Activated CD4-positive, alpha-beta memory T cell treated with anti-CD3 and anti-CD28 coated beads for 36 hours (primary cell): ENCODE data around the gene CELF4. TPM values are rescaled to one million over a fixed set of nuclear protein-coding genes. Genes with fewer than 3 reads are reported as not detected.
"Not testable (repeated sequence)": the region's sequence is repeated elsewhere in the genome, so short reads cannot be mapped to it uniquely, and the experiment has no call there.

Experiments
- CTCF ChIA-PET: fragments of 350-600 bp; sonication (Branson Sonifier 250); formaldehyde crosslinking; loops from one replicate; lab custom pipeline; 2021; ENCODE audit warnings: antibody characterized with exemption, inconsistent platforms; lab: Charles Lee
- POLR2A ChIA-PET: fragments of 350-600 bp; sonication (Branson Sonifier 250); formaldehyde crosslinking; loops from one replicate; lab custom pipeline; 2021; ENCODE audit warnings: antibody characterized with exemption; lab: Charles Lee
- DNase-seq: peaks from one replicate; pipeline ENCODE4 v3.0.0-alpha.2; 2020
- H3K27ac Mint-ChIP-seq: one replicate; pipeline ENCODE4 v1.8.0; 2021; ENCODE audit warnings: mixed read lengths
- H3K27me3 Mint-ChIP-seq: one replicate; pipeline ENCODE4 v1.8.0; 2021; ENCODE audit warnings: mixed read lengths
- H3K36me3 Mint-ChIP-seq: one replicate; pipeline ENCODE4 v1.8.0; 2021; ENCODE audit warnings: mixed read lengths
- H3K4me1 Mint-ChIP-seq: one replicate; pipeline ENCODE4 v1.8.0; 2021; ENCODE audit warnings: low read depth, mixed read lengths
- H3K4me3 Mint-ChIP-seq: one replicate; pipeline ENCODE4 v1.8.0; 2021; ENCODE audit warnings: mild to moderate bottlenecking, mixed read lengths
- H3K9me3 Mint-ChIP-seq: one replicate; pipeline ENCODE4 v1.8.0; 2021; ENCODE audit warnings: mixed read lengths
- intact Hi-C: fragments of 100-400 bp; cut with micrococcal nuclease; formaldehyde crosslinking; loops from one replicate; pipeline ENCODE4 v1.15.1; 2023
- total RNA-seq, 2 experiments: library from RNA; stranded (reverse); gene quantifications; one replicate each; pipeline ENCODE4 v1.2.3, GENCODE V29; 2021

The CELF4 gene
- total RNA-seq, 2 experiments from 2014 or later = not detected

- CTCF ChIA-PET = no interaction called here
- Mint-ChIP-seq H3K9me3 (no peaks in the 10 kb centered on the region), H3K36me3 (no peaks in the 10 kb centered on the region), H3K27ac (no peak overlapping the region), H3K27me3 (peaks cover 7% of the 10 kb centered on the region), H3K4me3 (no peak overlapping the region), H3K4me1 (no peaks in the 10 kb centered on the region)
- POLR2A ChIA-PET = no interaction called here
- DNase-seq = no peak
- intact Hi-C loops = no loop called here
Observed at GRCh38 chr18:37375181-37375580, 190.4 kb downstream of the CELF4 start.

DNA sequence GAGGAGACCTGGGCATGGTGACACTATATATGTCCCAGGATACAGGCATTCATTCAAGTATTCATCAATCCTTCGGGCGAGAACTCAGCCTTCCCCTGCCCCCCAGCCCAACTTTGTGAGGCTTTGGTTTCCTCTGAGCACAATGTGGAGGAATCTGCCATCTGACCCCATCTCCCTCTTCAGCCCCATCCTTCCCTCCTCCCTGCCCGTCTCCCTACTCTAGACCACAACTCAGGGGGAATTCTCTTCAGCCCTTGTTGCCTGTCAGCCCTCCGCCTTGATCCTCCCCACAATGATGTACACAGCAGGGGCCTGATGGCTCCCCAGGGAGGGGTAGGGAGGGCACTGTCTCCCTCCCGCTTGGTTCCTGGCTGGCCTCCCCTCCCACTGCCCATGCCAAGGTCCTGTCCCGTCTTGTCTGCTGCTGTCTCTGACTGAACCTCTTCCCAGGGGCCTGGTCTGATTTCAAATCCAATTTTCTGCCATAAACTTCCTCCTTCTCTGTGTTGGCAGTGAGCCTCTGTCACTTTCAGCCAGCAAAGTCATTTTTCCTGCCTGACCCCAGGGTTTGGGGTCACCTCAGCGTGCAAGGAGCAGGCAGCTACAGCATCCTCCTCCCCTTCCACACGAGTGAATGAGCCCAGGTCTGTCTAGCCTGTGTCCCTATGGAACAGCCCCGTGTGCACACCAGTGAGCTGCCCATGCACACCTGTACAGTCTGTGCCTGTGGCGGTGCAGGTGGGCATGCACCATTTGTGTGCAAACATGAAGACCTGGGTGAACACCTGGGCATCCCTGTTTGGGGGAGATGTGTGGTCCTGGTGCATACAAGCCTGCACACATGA lies 197.3 kb downstream of the CELF4 start:
- no peak overlapping the region for H3K4me3 Mint-ChIP-seq
- no peak overlapping the region for H3K27ac Mint-ChIP-seq
- H3K4me1 Mint-ChIP-seq = no peaks in the 10 kb centered on the region
- no peaks in the 10 kb centered on the region for H3K9me3 Mint-ChIP-seq
- ChIA-PET POLR2A (no interaction called here), CTCF (no interaction called here)
- no peak for DNase-seq
- intact Hi-C loops = no loop called here
- no peaks in the 10 kb centered on the region for H3K36me3 Mint-ChIP-seq
- H3K27me3 Mint-ChIP-seq = peaks cover 15% of the 10 kb centered on the region

GRCh38 chr18:37364237-37364636 lies 201.4 kb downstream of the CELF4 start:
- Mint-ChIP-seq H3K9me3 (no peaks in the 10 kb centered on the region), H3K36me3 (no peaks in the 10 kb centered on the region), H3K27me3 (peaks cover 19% of the 10 kb centered on the region), H3K27ac (no peak overlapping the region), H3K4me3 (no peak overlapping the region), H3K4me1 (no peaks in the 10 kb centered on the region)
- no peak for DNase-seq
- CTCF ChIA-PET = no interaction called here
- POLR2A ChIA-PET = no interaction called here
- intact Hi-C loops = no loop called here

DNA sequence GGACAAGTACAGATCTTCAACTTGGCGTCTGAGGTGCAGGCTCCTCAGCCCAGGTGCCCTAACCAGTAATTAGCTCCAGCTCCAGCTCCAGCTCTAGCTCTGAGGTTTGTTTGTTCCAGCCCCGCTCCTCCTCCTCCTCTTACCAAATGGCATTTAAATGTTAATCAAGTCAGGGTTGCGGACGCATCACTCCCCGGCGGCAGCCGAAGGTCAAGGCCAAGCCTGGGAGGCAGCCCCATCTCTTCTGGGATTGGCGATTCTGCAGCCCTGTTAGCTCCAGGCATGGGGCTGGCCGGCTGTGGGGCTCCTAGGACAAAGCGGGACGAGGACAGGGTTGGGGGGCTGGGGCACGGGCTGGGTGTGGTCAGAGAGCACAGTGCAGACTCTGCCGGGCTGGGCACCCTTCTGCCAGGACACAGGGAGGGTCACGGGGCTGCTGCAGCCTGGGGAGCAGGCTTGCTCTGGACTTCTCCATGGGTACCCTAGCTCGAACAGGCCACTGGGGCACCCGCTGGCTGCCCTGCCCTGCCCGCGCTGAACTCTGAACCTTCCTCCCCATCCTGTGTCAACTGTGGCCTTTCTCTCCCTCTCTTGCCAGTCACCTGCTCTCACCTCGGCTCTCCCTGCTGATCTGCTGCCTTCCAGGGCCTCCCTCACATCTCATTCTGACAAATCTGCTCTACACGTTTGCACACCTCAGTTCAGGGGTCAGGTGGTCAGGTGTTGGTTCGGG lies 203.3 kb downstream of the CELF4 start:
- no peaks in the 10 kb centered on the region for H3K9me3 Mint-ChIP-seq

GRCh38 chr18:37361335-37362157 lies 204.1 kb downstream of the CELF4 start:
- H3K4me3 Mint-ChIP-seq = no peak overlapping the region

More for the DNA sequence above, 203.3 kb downstream of the CELF4 start:
- no peaks in the 10 kb centered on the region for H3K4me1 Mint-ChIP-seq
- ChIA-PET CTCF (no interaction called here), POLR2A (no interaction called here)
- no peak for DNase-seq
- no peak overlapping the region for H3K4me3 Mint-ChIP-seq
- H3K27me3 Mint-ChIP-seq = peaks cover 15% of the 10 kb centered on the region
- H3K27ac Mint-ChIP-seq = no peak overlapping the region
- H3K36me3 Mint-ChIP-seq = no peaks in the 10 kb centered on the region
- intact Hi-C loops = no loop called here

GRCh38 chr18:37358061-37358460 lies 207.5 kb downstream of the CELF4 start:
- H3K4me1 Mint-ChIP-seq, H3K27ac Mint-ChIP-seq, intact Hi-C loops: not testable (repeated sequence)

More at GRCh38 chr18:37361335-37362157, 204.1 kb downstream of the CELF4 start:
- H3K4me1 Mint-ChIP-seq = no peaks in the 10 kb centered on the region
- intact Hi-C loops = no loop called here
- H3K27ac Mint-ChIP-seq = no peak overlapping the region
- H3K36me3 Mint-ChIP-seq = no peaks in the 10 kb centered on the region
- no peaks in the 10 kb centered on the region for H3K9me3 Mint-ChIP-seq
- ChIA-PET POLR2A (no interaction called here), CTCF (no interaction called here)
- DNase-seq = no peak
- H3K27me3 Mint-ChIP-seq = peaks cover 15% of the 10 kb centered on the region

GRCh38 chr18:37355772-37356171 lies 209.8 kb downstream of the CELF4 start:
- H3K36me3 Mint-ChIP-seq = no peaks in the 10 kb centered on the region
- no peaks in the 10 kb centered on the region for H3K4me1 Mint-ChIP-seq
- ChIA-PET POLR2A (no interaction called here), CTCF (no interaction called here)
- no peaks in the 10 kb centered on the region for H3K27me3 Mint-ChIP-seq
- H3K4me3 Mint-ChIP-seq = no peak overlapping the region
- no peak overlapping the region for H3K27ac Mint-ChIP-seq
- H3K9me3 Mint-ChIP-seq = no peaks in the 10 kb centered on the region
- DNase-seq = no peak
- intact Hi-C loops = no loop called here

More at GRCh38 chr18:37358061-37358460, 207.5 kb downstream of the CELF4 start:
- H3K4me3 Mint-ChIP-seq, DNase-seq, H3K27me3 Mint-ChIP-seq, POLR2A ChIA-PET, H3K36me3 Mint-ChIP-seq, H3K9me3 Mint-ChIP-seq: not testable (repeated sequence)
- CTCF ChIA-PET = interaction anchor here (0.6 kb wide), 1 partner anchor 79 kb away, joined by 3 read pairs; no protein-coding TSS in a partner anchor

DNA sequence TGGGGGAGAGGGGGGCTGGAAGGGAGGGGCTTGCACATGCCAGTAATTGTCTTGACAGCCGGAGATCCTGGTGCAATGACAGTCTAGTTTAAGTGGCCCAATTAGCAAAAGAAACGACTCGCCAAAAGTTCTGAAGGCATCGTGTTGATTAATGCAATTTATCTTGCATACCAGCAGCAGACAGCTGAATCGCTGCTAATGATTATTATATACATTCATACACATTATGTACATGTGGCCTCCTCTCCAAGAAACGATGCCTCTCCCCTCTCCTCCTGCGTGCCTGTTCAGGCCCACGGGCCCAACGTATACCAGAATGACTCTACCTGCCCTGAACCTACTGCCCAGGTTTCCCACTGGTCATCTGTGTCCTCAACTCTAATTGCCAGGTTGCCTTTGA lies 214.5 kb downstream of the CELF4 start:
- POLR2A ChIA-PET = no interaction called here
- H3K27ac Mint-ChIP-seq = no peak overlapping the region
- H3K36me3 Mint-ChIP-seq = no peaks in the 10 kb centered on the region
- no peaks in the 10 kb centered on the region for H3K9me3 Mint-ChIP-seq
- H3K4me3 Mint-ChIP-seq = no peak overlapping the region
- H3K27me3 Mint-ChIP-seq = peaks cover 1% of the 10 kb centered on the region
- CTCF ChIA-PET = no interaction called here
- H3K4me1 Mint-ChIP-seq = no peaks in the 10 kb centered on the region
- intact Hi-C loops = no loop called here
- DNase-seq = no peak

DNA sequence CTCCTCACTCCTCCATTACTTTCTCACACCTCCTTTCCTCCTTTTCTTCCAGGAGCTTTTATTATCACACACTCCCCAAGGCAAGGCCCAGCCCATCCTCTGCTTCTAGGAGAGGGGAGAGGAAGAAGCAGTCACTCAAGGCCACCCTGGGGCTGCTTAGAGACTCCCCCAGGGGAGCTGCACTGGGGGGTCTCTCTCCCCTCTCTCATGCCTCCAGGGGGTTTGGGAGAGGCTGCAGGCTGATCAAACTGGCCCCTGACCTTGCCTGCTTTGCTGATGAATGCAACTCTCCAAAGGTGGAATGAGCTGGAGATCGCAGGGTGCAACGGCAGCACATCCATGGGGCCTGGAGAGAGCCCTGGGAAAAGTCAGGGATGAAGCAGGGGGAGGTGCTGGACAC lies 216.9 kb downstream of the CELF4 start:
- intact Hi-C loops = no loop called here
- Mint-ChIP-seq H3K4me1 (no peaks in the 10 kb centered on the region), H3K4me3 (no peak overlapping the region), H3K27ac (no peak overlapping the region), H3K36me3 (no peaks in the 10 kb centered on the region), H3K27me3 (peaks cover 1% of the 10 kb centered on the region), H3K9me3 (no peaks in the 10 kb centered on the region)
- ChIA-PET CTCF (no interaction called here), POLR2A (no interaction called here)
- no peak for DNase-seq

- intact Hi-C loops = no loop called here
- Mint-ChIP-seq H3K27ac (no peak overlapping the region), H3K27me3 (peaks cover 1% of the 10 kb centered on the region), H3K36me3 (no peaks in the 10 kb centered on the region), H3K4me3 (no peak overlapping the region), H3K9me3 (no peaks in the 10 kb centered on the region), H3K4me1 (no peaks in the 10 kb centered on the region)
- ChIA-PET CTCF (no interaction called here), POLR2A (no interaction called here)
- no peak for DNase-seq
Observed at GRCh38 chr18:37346048-37346447, 219.6 kb downstream of the CELF4 start.

GRCh38 chr18:37343542-37343851 lies 222.1 kb downstream of the CELF4 start:
- ChIA-PET POLR2A (interaction anchor here (0.6 kb wide), 1 partner anchor 395 kb away, joined by 4 read pairs; no protein-coding TSS in a partner anchor), CTCF (interaction anchor here (0.6 to 1.3 kb wide), 7 partner anchors 17 to 812 kb away, joined by 3 to 7 read pairs (median 3); no protein-coding TSS in a partner anchor)
- intact Hi-C loops = no loop called here

More at GRCh38 chr18:37343542-37343851, 222.1 kb downstream of the CELF4 start:
- no peak overlapping the region for H3K4me3 Mint-ChIP-seq
- H3K27me3 Mint-ChIP-seq = peaks cover 1% of the 10 kb centered on the region
- no peak for DNase-seq
- no peaks in the 10 kb centered on the region for H3K36me3 Mint-ChIP-seq
- no peaks in the 10 kb centered on the region for H3K9me3 Mint-ChIP-seq
- no peak overlapping the region for H3K27ac Mint-ChIP-seq
- H3K4me1 Mint-ChIP-seq = no peaks in the 10 kb centered on the region
